PFSK-1 (cell line): Measurements from ENCODE around the gene SUN5.

Experiments used
- FOXP2 ChIP-seq: optimal IDR thresholded peaks from 2 replicates; pipeline ENCODE3; 2011; ENCODE audit warnings: borderline replicate concordance, control low read depth, inconsistent platforms; ENCODE audit not compliant: insufficient read depth; ENCODE audit errors: extremely low read length, extremely low read depth
- POLR2AphosphoS5 ChIP-seq: IDR thresholded peaks from 2 replicates; pipeline ENCODE4 v1.6.1; 2012; ENCODE audit warnings: low read depth, mild to moderate bottlenecking, control low read depth, low read length, moderate library complexity
- SIN3A ChIP-seq: IDR thresholded peaks from 2 replicates; pipeline ENCODE4 v1.6.1; 2012; ENCODE audit warnings: mild to moderate bottlenecking, low read length, moderate library complexity, borderline replicate concordance; ENCODE audit not compliant: insufficient read depth
- TAF1 ChIP-seq: IDR thresholded peaks from 2 replicates; pipeline ENCODE4 v1.6.1; 2012; ENCODE audit warnings: low read length, control low read depth, borderline replicate concordance; ENCODE audit not compliant: insufficient read depth
- TF ChIP-seq, protein P1 (sequence below), 2 experiments: IDR thresholded peaks; 2 replicates each; pipeline versions ENCODE4 v1.6.1 to v1.8.0; 2011 to 2012; ENCODE audit warnings: low read depth in 2 of 2, low read length in 2 of 2, control low read depth in 1 of 2, inconsistent platforms in 1 of 2, mild to moderate bottlenecking in 1 of 2, moderate library complexity in 1 of 2; ENCODE audit not compliant: insufficient read depth in 1 of 2

SUN5 gene

DNA sequence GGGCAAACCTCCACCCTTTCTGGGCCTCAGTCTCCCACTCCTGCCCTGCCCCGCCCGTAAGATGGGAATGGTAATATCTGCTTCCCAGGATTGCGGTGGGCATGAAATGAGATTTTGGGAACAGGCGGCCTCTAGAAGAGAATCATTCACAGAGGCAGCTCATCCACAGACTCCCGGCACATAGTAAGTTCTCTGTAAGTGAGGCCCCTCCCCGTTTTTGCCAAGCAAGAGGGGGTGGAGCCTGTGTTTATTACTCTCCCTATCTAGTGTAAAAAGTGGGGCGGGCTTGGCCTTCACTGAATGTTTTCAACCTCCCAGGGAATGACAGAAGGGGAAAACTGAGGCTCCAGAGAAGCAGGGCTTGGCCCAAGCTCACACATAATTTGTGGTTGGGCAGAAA lies 20.0 kb downstream of the SUN5 start:
- no peak for TF ChIP-seq TAF1
- no peak for TF ChIP-seq POLR2AphosphoS5
- TF ChIP-seq SIN3A = no peak
- TF ChIP-seq, protein P1, sequence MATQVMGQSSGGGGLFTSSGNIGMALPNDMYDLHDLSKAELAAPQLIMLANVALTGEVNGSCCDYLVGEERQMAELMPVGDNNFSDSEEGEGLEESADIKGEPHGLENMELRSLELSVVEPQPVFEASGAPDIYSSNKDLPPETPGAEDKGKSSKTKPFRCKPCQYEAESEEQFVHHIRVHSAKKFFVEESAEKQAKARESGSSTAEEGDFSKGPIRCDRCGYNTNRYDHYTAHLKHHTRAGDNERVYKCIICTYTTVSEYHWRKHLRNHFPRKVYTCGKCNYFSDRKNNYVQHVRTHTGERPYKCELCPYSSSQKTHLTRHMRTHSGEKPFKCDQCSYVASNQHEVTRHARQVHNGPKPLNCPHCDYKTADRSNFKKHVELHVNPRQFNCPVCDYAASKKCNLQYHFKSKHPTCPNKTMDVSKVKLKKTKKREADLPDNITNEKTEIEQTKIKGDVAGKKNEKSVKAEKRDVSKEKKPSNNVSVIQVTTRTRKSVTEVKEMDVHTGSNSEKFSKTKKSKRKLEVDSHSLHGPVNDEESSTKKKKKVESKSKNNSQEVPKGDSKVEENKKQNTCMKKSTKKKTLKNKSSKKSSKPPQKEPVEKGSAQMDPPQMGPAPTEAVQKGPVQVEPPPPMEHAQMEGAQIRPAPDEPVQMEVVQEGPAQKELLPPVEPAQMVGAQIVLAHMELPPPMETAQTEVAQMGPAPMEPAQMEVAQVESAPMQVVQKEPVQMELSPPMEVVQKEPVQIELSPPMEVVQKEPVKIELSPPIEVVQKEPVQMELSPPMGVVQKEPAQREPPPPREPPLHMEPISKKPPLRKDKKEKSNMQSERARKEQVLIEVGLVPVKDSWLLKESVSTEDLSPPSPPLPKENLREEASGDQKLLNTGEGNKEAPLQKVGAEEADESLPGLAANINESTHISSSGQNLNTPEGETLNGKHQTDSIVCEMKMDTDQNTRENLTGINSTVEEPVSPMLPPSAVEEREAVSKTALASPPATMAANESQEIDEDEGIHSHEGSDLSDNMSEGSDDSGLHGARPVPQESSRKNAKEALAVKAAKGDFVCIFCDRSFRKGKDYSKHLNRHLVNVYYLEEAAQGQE (IDR thresholded peaks at IDR 0.05; ENCODE audit: insufficient read depth in 1 of 2, low read depth in 2 of 2, low read length in 2 of 2) = no peak
- no peak for TF ChIP-seq FOXP2

GRCh38 chr20:32983459-32984112 lies 20.6 kb downstream of the SUN5 start:
- TF ChIP-seq TAF1 = no peak
- no peak for TF ChIP-seq FOXP2
- TF ChIP-seq, protein P1 (IDR thresholded peaks at IDR 0.05; ENCODE audit: insufficient read depth in 1 of 2, low read depth in 2 of 2, low read length in 2 of 2) = no peak
- no peak for TF ChIP-seq SIN3A
- no peak for TF ChIP-seq POLR2AphosphoS5

DNA sequence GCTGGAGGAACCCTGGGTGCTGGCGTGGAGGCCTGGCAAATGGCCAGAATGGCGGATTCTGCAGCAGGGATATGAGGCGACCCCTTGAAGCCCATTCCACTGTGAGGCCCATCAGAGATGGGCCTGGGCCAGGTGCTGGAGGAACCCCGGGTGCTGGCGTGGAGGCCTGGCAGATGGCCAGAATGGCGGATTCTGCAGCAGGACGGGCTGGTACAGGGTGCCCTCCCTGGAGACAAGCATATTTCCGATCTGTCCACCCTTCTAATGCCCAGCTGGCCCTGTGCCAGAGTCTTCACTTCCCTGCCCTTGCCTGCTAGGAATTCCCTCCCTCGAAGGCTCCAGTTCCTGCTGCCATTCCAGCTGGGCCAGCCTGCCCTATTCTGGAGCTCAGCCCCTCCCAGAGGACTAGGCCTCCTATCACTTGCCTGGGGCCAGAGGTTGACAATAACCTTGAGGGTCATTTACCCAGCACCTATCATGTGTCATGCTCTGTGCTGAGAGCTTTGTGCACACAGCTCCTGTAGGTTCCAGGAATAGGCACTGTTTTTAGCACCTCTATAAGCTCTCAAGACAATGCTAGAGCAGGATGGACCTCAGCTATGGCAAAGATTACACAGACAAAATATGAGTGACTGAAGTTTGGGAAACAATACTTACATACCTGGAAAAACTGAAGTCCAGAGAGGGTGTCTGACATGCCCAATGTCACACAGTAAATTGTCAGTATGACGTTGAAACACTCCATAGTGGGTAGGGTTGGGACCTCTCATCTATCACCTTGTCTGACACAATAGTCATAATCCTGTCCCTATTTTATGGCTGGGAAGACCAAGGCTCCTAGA lies 21.4 kb downstream of the SUN5 start:
- TF ChIP-seq, protein P1 (IDR thresholded peaks at IDR 0.05; ENCODE audit: insufficient read depth in 1 of 2, low read depth in 2 of 2, low read length in 2 of 2) = no peak
- TF ChIP-seq FOXP2 (no peak), TAF1 (no peak), SIN3A (no peak), POLR2AphosphoS5 (no peak)

DNA sequence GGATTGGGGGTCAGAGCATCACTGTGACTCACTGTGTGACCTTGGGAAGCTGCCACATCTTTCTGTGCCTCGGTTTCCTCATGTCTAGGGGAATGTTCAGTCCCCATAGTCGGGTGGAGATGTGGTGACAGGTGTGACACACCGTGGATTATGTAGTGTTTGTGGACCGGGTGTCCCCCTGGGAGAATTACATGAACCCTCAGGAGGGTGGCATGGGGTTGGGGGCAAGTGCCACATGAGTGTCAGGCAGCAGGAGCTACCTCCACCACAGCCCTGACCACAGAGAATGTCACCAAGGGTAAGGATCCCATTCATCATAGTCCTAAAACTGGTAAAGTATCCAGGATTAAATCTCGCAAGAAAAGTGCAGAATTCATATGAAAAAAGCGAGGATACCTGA lies 23.2 kb downstream of the SUN5 start:
- TF ChIP-seq, protein P1 (IDR thresholded peaks at IDR 0.05; ENCODE audit: insufficient read depth in 1 of 2, low read depth in 2 of 2, low read length in 2 of 2) = no peak
- TF ChIP-seq POLR2AphosphoS5 = no peak
- no peak for TF ChIP-seq SIN3A
